MCF 10A (cell line): ENCODE data around the gene TRAK1. TPM values are rescaled to one million over a fixed set of nuclear protein-coding genes. Genes with fewer than 3 reads are reported as not detected.

Experiments
- BruUV-seq: library from RNA; stranded (reverse); fragments of 400-500 nt; replicated peaks from 2 replicates; lab custom pipeline; 2021; lab: Mats Ljungman, UMichigan
- CTCF ChIA-PET: fragments of 300-600 bp; sonication (Branson Sonifier 250); formaldehyde crosslinking; extraction: SDS; loops from one replicate; lab custom pipeline; 2021; ENCODE audit warnings: antibody characterized with exemption, inconsistent platforms; lab: Yijun Ruan, JAX
- POLR2A ChIA-PET: fragments of 300-600, 350-650 bp; sonication (Branson Sonifier 250); formaldehyde crosslinking; extraction: SDS; loops from one replicate; lab custom pipeline; 2020; ENCODE audit warnings: antibody characterized with exemption, inconsistent platforms; lab: Yijun Ruan, JAX
- DNase-seq: peaks from one replicate; pipeline ENCODE4 v3.0.0-alpha.2; 2018; ENCODE audit not compliant: unreplicated experiment
- H3K27ac Mint-ChIP-seq: one replicate; pipeline ENCODE4 v1.8.0; 2022; ENCODE audit warnings: mild to moderate bottlenecking, low read depth, mixed read lengths; ENCODE audit not compliant: unreplicated experiment
- H3K27me3 Mint-ChIP-seq: one replicate; pipeline ENCODE4 v1.8.0; 2022; ENCODE audit warnings: mixed read lengths; ENCODE audit not compliant: insufficient read depth, unreplicated experiment
- H3K36me3 Mint-ChIP-seq: one replicate; pipeline ENCODE4 v1.8.0; 2022; ENCODE audit warnings: mild to moderate bottlenecking, moderate library complexity, mixed read lengths; ENCODE audit not compliant: insufficient read depth, unreplicated experiment
- H3K4me1 Mint-ChIP-seq: one replicate; pipeline ENCODE4 v1.8.0; 2022; ENCODE audit warnings: mixed read lengths; ENCODE audit not compliant: insufficient read depth, unreplicated experiment
- H3K4me3 Mint-ChIP-seq: one replicate; pipeline ENCODE4 v1.8.0; 2022; ENCODE audit warnings: mild to moderate bottlenecking, moderate library complexity, mixed read lengths; ENCODE audit not compliant: unreplicated experiment
- H3K9me3 Mint-ChIP-seq: one replicate; pipeline ENCODE4 v1.8.0; 2022; ENCODE audit warnings: mixed read lengths; ENCODE audit not compliant: unreplicated experiment
- intact Hi-C: fragments of 100-400 bp; cut with micrococcal nuclease; formaldehyde crosslinking; loops from 2 replicates; pipeline ENCODE4 v1.14.1; 2022
- total RNA-seq: library from RNA; stranded (reverse); gene quantifications from 2 replicates; pipeline ENCODE4 v1.2.3, GENCODE V29; 2022
- TF ChIP-seq, protein P1 (sequence below): fragments of 200-600 bp; IDR thresholded peaks from one replicate; pipeline ENCODE4 v1.8.0; 2022; ENCODE audit warnings: antibody characterized with exemption, mild to moderate bottlenecking; ENCODE audit not compliant: unreplicated experiment

TRAK1 gene
- total RNA-seq, 1 experiment from 2014 or later, result 33.2 TPM

DNA sequence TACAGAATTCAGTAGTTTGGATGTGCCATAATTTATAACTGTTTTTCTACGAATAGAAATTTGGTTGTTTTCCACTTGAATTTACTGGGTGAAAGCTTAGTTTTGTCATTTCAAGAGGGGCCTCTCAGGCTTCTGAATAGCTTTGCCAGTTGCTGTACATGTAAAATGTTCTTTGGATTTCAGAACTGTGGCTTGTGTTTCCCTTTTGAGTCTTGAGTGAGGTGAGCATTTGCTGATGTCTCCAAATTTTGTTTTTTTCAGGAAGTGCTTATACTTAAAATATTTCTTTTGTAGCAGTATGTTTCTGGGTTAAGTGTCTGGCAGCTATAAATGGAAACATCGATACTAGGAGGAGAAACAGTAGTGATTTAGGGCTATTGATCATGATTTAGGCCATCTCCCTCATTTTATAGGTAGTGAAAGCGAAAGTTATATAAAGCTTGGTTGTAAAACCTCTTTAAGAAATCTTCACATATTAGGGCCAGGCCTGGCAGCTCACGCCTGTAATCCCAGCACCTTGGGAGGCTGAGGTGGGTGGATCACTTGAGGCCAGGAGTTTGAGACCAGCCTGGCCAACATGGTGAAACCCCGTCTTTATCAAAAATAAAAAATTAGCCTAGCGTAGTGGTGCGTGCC is 9.2 kb upstream of the TRAK1 start:
- no peaks in the 10 kb centered on the region for H3K9me3 Mint-ChIP-seq
- DNase-seq, result no peak
- peaks cover 6% of the 10 kb centered on the region for H3K36me3 Mint-ChIP-seq
- peaks cover 28% of the 10 kb centered on the region for H3K4me1 Mint-ChIP-seq
- BruUV-seq, result no TSS peak
- CTCF ChIA-PET, result interaction anchor here (0.6 to 5.6 kb wide), 4 partner anchors 12 to 67 kb away, joined by 3 to 23 read pairs (median 12); no protein-coding TSS in a partner anchor
- POLR2A ChIA-PET, result interaction anchor here (0.8 to 5.3 kb wide), 7 partner anchors 9 to 67 kb away, joined by 3 to 56 read pairs (median 22); partner anchors contain the start of gene TRAK1
- intact Hi-C loops, result no loop called here
- H3K4me3 Mint-ChIP-seq, result no peak overlapping the region
- H3K27me3 Mint-ChIP-seq, result no peaks in the 10 kb centered on the region
- H3K27ac Mint-ChIP-seq, result peak overlapping the region; percentile 97
- TF ChIP-seq, protein P1, sequence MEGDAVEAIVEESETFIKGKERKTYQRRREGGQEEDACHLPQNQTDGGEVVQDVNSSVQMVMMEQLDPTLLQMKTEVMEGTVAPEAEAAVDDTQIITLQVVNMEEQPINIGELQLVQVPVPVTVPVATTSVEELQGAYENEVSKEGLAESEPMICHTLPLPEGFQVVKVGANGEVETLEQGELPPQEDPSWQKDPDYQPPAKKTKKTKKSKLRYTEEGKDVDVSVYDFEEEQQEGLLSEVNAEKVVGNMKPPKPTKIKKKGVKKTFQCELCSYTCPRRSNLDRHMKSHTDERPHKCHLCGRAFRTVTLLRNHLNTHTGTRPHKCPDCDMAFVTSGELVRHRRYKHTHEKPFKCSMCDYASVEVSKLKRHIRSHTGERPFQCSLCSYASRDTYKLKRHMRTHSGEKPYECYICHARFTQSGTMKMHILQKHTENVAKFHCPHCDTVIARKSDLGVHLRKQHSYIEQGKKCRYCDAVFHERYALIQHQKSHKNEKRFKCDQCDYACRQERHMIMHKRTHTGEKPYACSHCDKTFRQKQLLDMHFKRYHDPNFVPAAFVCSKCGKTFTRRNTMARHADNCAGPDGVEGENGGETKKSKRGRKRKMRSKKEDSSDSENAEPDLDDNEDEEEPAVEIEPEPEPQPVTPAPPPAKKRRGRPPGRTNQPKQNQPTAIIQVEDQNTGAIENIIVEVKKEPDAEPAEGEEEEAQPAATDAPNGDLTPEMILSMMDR, result no peak

DNA sequence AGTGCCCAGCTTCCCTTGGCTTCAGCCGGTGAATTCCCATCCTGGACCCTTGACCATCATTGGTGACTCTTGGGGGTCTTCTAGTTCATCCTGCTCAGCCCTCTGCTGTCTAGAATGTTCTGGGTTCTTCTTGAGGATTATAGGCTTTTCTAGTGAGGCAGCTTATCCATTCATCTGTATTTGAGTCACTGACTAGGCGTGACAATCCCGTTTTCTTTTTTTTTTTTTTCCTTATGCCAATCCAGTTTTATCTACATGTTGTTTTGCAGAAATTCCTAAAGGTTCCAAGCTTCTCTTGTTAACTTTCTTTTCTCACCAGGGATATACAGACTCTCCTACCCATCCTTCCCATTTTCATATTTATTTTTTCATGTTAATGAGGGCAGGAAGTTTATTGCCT is 6.6 kb upstream of the TRAK1 start:
- TF ChIP-seq, protein P1, result no peak
- peaks cover 22% of the 10 kb centered on the region for H3K36me3 Mint-ChIP-seq
- H3K4me1 Mint-ChIP-seq, result peaks cover 20% of the 10 kb centered on the region
- DNase-seq, result no peak
- CTCF ChIA-PET, result interaction anchor here (0.6 to 2.3 kb wide), 5 partner anchors 16 to 499 kb away, joined by 3 to 9 read pairs (median 4); no protein-coding TSS in a partner anchor
- POLR2A ChIA-PET, result interaction anchor here (0.5 to 2.1 kb wide), 7 partner anchors 10 to 123 kb away, joined by 3 to 8 read pairs (median 4); partner anchors contain the start of gene ULK4
- no peaks in the 10 kb centered on the region for H3K9me3 Mint-ChIP-seq
- intact Hi-C loops, result no loop called here
- H3K27ac Mint-ChIP-seq, result no peak overlapping the region
- no peaks in the 10 kb centered on the region for H3K27me3 Mint-ChIP-seq
- BruUV-seq, result no TSS peak
- H3K4me3 Mint-ChIP-seq, result no peak overlapping the region

DNA sequence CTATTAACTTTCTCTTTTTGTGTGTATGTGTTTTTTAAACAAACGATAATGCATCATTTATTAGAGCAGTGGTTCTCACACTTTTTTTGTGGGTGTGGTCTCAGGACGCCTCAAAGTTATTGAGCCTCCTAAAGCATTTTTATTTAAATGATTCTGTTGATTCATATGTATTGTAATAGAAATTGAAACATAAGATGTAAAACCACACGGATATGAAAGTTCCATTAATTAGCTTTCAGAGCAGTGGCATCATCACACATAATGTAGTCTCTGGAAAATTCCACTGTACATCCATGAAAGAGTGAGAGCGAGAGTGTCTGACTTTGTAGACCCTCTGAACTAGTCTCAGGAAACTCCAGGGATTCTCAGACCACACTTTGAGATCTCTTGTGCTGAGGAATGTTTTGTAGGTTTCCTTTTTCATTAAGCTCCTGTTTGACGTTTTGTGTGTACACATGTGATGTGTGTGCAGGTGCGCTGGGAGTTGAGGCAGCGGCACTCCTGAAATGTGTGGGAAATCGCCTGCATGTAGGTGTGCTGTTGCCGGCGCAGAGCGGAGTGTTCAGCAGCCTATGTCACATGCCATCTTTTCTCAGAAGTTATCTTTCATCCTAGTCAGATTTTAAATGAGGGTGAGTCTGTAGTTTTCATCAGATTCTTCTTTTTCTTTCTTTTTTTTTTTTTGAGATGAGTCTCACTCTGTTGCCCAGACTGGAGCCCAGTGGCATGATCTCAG is 5.3 kb upstream of the TRAK1 start:
- H3K27ac Mint-ChIP-seq, result no peak overlapping the region
- H3K36me3 Mint-ChIP-seq, result peaks cover 26% of the 10 kb centered on the region
- H3K4me1 Mint-ChIP-seq, result peaks cover 13% of the 10 kb centered on the region
- H3K9me3 Mint-ChIP-seq, result no peaks in the 10 kb centered on the region
- BruUV-seq, result no TSS peak
- DNase-seq, result no peak
- CTCF ChIA-PET, result interaction anchor here (0.7 to 4.5 kb wide), 4 partner anchors 13 to 106 kb away, joined by 3 to 34 read pairs (median 4); no protein-coding TSS in a partner anchor
- POLR2A ChIA-PET, result interaction anchor here (0.6 to 2.1 kb wide), 3 partner anchors 8 to 15 kb away, joined by 3 to 8 read pairs (median 3); no protein-coding TSS in a partner anchor
- H3K27me3 Mint-ChIP-seq, result no peaks in the 10 kb centered on the region
- no peak overlapping the region for H3K4me3 Mint-ChIP-seq
- intact Hi-C loops, result no loop called here
- TF ChIP-seq, protein P1, result no peak
